ENCODE results near the gene ERFL.

Gene ERFL

DNA sequence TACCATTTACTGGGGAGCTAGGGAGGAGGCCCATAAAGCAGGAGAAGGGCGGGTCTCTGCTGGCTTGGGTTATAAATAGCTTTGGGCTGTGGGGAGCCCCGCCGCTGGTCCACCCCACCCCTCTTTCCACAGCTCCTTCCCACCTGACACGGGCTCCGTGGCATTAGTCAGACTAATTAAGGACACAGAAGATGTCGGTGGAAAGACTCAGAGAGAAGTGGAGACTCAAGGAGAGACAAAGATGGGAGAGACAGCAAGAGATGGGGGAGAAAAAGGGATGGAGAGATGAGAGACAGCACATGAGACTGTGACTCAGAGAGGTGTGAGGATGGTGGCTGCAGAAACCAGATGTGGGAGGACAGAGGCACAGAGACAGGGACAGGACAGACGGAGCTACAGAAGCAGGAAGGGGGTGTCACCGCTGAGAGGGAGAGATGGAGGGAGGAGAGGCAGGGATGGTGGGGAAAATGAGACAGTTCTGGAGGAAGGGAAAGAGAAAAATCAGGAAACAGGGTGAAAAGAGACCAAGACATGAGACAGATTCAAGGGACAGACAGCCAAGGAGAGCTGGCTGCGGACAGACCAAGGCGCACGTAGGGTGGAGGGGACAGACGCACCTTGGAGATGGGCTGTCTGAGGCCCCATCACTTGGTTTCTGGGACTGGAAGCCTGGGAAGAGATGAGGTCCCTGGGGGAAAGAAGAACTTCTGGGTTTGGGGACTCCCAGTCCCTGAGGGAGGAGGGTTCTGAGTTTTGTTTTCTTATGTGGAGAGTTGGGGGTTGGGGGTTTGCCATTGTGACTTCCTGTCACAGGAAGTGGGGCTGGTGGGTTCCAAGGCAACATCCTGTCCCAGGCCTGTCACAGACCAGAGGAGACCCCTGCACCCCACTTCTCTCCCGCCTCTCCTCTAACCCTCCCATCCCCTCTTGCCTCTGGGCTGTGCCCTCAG lies 41.2 kb downstream of the ERFL start:
- TF ChIP-seq TCF12 (IDR thresholded peaks at IDR 0.05; ENCODE audit: low read depth), result no peak
- no peak for TF ChIP-seq EGR1 (IDR thresholded peaks at IDR 0.05)

DNA sequence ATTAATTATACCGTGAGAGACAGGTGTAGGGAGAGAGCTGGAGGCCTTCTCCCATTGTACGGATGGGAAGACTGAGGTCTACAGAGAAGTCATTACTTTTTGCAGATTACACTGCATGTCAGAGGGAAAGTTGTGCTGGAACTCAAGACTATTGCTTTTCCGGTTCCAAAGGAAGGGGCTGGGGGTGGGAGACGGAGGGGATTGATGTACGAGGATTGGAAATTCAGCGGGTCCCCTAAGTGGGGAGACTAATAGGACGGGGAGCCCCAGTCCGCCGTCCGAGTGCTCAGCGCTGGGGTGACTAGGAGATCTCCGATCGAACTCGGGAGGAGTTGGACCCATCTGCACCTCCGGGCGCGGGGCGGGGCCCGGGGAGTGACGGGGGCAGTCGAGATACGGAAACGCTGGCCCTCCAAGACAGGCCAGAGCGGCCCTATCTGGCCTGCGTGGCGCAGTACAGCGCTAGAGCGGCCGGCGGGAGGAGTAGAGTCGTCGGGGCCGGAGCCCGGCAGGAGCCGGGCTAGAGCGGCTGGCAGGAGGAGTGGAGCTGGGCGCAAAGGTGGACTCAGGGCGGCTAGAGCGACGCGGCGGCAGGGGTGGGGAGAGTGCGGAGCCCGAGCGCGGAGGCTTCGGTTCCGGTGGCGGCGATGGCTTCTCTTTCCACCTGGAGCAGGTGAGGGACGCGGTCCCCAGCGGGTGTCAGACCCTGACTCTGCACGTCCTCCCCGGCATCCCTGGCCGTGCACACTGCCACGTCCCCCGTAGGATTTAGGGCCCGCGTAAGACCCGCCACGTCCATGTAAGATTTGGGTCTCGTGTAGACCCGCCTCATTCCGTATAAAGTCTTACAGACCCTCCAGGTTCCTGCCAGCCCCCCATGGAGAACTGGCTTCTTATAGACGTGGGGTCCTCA lies 44.2 kb downstream of the ERFL start:
- TF ChIP-seq, protein P1, sequence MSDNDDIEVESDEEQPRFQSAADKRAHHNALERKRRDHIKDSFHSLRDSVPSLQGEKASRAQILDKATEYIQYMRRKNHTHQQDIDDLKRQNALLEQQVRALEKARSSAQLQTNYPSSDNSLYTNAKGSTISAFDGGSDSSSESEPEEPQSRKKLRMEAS (IDR thresholded peaks at IDR 0.05), result peak; percentile 35
- no peak for TF ChIP-seq EP300 (IDR thresholded peaks at IDR 0.05; ENCODE audit: borderline replicate concordance)
- TF ChIP-seq, protein P2, sequence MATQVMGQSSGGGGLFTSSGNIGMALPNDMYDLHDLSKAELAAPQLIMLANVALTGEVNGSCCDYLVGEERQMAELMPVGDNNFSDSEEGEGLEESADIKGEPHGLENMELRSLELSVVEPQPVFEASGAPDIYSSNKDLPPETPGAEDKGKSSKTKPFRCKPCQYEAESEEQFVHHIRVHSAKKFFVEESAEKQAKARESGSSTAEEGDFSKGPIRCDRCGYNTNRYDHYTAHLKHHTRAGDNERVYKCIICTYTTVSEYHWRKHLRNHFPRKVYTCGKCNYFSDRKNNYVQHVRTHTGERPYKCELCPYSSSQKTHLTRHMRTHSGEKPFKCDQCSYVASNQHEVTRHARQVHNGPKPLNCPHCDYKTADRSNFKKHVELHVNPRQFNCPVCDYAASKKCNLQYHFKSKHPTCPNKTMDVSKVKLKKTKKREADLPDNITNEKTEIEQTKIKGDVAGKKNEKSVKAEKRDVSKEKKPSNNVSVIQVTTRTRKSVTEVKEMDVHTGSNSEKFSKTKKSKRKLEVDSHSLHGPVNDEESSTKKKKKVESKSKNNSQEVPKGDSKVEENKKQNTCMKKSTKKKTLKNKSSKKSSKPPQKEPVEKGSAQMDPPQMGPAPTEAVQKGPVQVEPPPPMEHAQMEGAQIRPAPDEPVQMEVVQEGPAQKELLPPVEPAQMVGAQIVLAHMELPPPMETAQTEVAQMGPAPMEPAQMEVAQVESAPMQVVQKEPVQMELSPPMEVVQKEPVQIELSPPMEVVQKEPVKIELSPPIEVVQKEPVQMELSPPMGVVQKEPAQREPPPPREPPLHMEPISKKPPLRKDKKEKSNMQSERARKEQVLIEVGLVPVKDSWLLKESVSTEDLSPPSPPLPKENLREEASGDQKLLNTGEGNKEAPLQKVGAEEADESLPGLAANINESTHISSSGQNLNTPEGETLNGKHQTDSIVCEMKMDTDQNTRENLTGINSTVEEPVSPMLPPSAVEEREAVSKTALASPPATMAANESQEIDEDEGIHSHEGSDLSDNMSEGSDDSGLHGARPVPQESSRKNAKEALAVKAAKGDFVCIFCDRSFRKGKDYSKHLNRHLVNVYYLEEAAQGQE (IDR thresholded peaks at IDR 0.05; ENCODE audit: low read depth), result no peak
- TF ChIP-seq TAF1 (IDR thresholded peaks at IDR 0.05; ENCODE audit: low read depth), result no peak; the same call in 1 of the 2 replicates
- no peak for TF ChIP-seq TEAD4 (IDR thresholded peaks at IDR 0.05)
- TF ChIP-seq EGR1 (IDR thresholded peaks at IDR 0.05), result no peak
- TF ChIP-seq CREB1 (IDR thresholded peaks at IDR 0.05; ENCODE audit: low read depth), result no peak
- TF ChIP-seq CEBPB (IDR thresholded peaks at IDR 0.05), result no peak
- TF ChIP-seq YY1 (IDR thresholded peaks at IDR 0.05; ENCODE audit: low read depth), result peak; percentile 78
- TF ChIP-seq ZBTB7A (IDR thresholded peaks at IDR 0.05; ENCODE audit: low read depth), result no peak
- TF ChIP-seq, protein P3, sequence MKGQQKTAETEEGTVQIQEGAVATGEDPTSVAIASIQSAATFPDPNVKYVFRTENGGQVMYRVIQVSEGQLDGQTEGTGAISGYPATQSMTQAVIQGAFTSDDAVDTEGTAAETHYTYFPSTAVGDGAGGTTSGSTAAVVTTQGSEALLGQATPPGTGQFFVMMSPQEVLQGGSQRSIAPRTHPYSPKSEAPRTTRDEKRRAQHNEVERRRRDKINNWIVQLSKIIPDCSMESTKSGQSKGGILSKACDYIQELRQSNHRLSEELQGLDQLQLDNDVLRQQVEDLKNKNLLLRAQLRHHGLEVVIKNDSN (IDR thresholded peaks at IDR 0.05), result 0 out of 2 replicates have a peak, but pooled peaks have one; percentile 1
- peak; percentile 33; the same call in 1 of the 2 replicates for TF ChIP-seq FOXM1 (IDR thresholded peaks at IDR 0.05; ENCODE audit: borderline replicate concordance, low read depth)
- TF ChIP-seq NFIC (IDR thresholded peaks at IDR 0.05), result no peak
- TF ChIP-seq TCF12 (IDR thresholded peaks at IDR 0.05; ENCODE audit: low read depth), result peak; percentile 55; the same call in 1 of the 2 replicates
- TF ChIP-seq RAD21 (IDR thresholded peaks at IDR 0.05; ENCODE audit: low read depth), result no peak

DNA sequence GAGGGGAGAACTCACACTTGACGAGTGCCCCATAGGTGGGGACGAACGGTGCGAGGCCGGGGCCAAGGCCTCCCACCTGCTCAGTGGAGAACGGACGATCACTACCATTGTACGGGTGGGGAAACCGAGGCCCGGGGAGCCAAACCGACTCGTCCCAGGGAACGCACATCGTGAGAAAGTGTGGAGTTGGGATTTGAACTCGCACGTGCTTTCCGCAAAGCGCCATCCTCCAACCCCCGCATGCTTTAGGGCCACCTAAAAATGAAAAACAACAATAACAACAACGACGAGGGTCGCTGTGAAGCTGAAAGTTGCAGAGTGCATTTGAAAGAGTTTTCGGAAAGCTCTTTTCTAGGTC lies 44.8 kb downstream of the ERFL start:
- TF ChIP-seq, protein P1 (IDR thresholded peaks at IDR 0.05), result peak; percentile 76
- TF ChIP-seq EGR1 (IDR thresholded peaks at IDR 0.05) (no peak), CEBPB (IDR thresholded peaks at IDR 0.05) (no peak), TAF1 (IDR thresholded peaks at IDR 0.05; ENCODE audit: low read depth) (no peak)

DNA sequence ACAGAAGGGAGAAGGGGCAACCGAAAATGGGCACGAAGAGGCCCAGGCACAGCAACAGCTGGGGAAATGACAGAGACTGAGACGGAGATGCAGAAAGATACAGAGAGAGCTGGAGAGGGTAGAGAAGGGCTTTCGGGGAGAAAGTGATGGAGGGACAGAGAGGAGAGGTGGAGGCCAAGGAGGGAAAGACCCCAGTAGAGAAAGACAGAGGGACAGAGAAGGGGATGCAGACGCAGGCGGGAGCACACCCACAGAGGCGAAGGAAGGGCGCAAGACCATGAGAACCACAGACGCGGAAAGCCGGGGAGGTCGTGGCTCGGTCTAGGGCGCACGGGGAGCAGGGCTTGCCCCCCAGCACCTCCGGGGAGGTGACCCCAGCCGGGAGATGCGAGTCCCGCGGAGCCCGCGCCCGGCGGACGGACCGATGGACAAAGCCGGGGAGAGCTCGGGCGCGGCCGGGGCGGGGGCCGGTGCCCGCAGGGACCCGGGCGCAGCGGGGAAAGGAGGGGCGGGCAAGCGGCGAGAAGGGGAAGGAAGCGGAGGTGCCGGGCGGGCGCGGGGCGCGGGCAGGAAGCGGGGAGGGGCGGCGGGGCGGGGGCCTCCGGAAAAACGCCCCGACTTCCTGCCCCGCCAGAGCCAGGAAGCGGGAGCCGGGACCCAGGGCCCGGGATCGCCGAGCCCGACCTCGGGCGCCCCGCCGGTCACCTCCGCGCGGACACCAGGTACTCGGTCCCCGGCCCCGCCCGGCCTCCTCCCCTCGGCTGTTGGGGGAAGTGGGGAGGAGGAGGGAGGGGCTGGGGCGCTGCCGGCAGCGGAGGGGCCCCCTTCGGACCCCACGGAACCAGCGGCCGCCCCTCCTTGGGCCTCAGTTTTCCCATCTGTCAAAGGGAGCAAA lies 45.4 kb downstream of the ERFL start, which contains the start of gene ARHGEF1:
Gene ARHGEF1, plus strand, starts transcription at position 617 of the 895 bp plus-strand sequence. CDS start 4,899 bp downstream, outside the sequence.
- TF ChIP-seq ZBTB7A (IDR thresholded peaks at IDR 0.05; ENCODE audit: low read depth) (peak; percentile 45; the same call in 1 of the 2 replicates), TCF12 (IDR thresholded peaks at IDR 0.05; ENCODE audit: low read depth) (no peak), TAF1 (IDR thresholded peaks at IDR 0.05; ENCODE audit: low read depth) (0 out of 2 replicates have a peak, but pooled peaks have one; percentile 52)

DNA sequence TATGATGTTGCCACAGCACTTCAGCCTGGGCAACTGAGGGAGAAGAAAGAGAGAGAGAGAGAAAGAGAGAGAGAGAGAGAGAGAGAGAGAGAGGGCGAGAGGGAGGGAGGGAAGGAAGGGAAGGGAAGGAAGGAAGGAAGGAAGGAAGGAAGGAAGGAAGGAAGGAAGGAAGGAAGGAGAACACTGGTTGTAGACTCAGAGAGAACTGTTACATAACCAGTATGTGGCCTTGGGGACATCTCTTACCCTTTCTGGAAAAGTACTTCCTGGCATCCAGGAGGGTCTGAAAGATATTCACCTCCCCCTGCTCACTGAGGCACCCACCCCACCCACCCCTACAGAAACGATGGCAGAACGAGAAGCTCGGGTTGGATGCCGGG lies 47.9 kb downstream of the ERFL start:
- TF ChIP-seq FOXM1 (IDR thresholded peaks at IDR 0.05; ENCODE audit: borderline replicate concordance, low read depth) (no peak), RAD21 (IDR thresholded peaks at IDR 0.05; ENCODE audit: low read depth) (no peak)
- TF ChIP-seq, protein P1 (IDR thresholded peaks at IDR 0.05), result no peak
- TF ChIP-seq, protein P2 (IDR thresholded peaks at IDR 0.05; ENCODE audit: low read depth), result no peak

Measured in Ishikawa (cell line).